ENCODE measurements around the gene POLD1. TPM values are rescaled to one million over a fixed set of nuclear protein-coding genes. Genes with fewer than 3 reads are reported as not detected.
"Not testable (repeated sequence)": the region's sequence is repeated elsewhere in the genome, so short reads cannot be mapped to it uniquely, and the experiment has no call there.

The POLD1 gene
- total RNA-seq: 70.7 and 73.8 TPM in 2 replicates
- 62.3 and 74.3 TPM in 2 replicates for polyA plus RNA-seq

GRCh38 chr19:50383852-50384684, at the start of gene POLD1:
TSS of gene POLD1 (plus strand) at chr19:50384347. CDS start at chr19:50398852, 14,505 bp downstream.
- Histone ChIP-seq H3K36me3 (peaks cover 7% of the 10 kb centered on the region), H3K27ac (peak within 1 kb of the TSS; percentile 48), H3K9me3 (ENCODE audit: low read depth) (no peaks in the 10 kb centered on the region), H3K4me3 (peak within 1 kb of the TSS; percentile 45), H3K4me1 (ENCODE audit: low read depth) (peaks cover 19% of the 10 kb centered on the region), H3K27me3 (no peaks in the 10 kb centered on the region)
- TF ChIP-seq CTCF (IDR thresholded peaks at IDR 0.05; ENCODE audit: low read depth, low read length): no peak
- peak; percentile 98 to 100 for DNase-seq (ENCODE audit: low read depth in 1 of 2, low spot score in 1 of 2)

GRCh38 chr19:50334741-50335421, 49.3 kb upstream of the POLD1 start:
- H3K27me3 ChIP-seq: no peaks in the 10 kb centered on the region
- no peak overlapping the region for H3K27ac ChIP-seq
- H3K4me1 ChIP-seq (ENCODE audit: low read depth): peaks cover 13% of the 10 kb centered on the region
- H3K9me3 ChIP-seq (ENCODE audit: low read depth): no peaks in the 10 kb centered on the region
- no peaks in the 10 kb centered on the region for H3K36me3 ChIP-seq
- no peak overlapping the region for H3K4me3 ChIP-seq
- no peak for TF ChIP-seq CTCF (IDR thresholded peaks at IDR 0.05; ENCODE audit: low read depth, low read length)
- no peak for DNase-seq (ENCODE audit: low read depth in 1 of 2, low spot score in 1 of 2)

GRCh38 chr19:50337031-50337430, 47.1 kb upstream of the POLD1 start:
- not testable (repeated sequence) for H3K9me3 ChIP-seq (ENCODE audit: low read depth); H3K27ac ChIP-seq; H3K27me3 ChIP-seq; H3K4me1 ChIP-seq (ENCODE audit: low read depth); H3K36me3 ChIP-seq; H3K4me3 ChIP-seq; DNase-seq (ENCODE audit: low read depth in 1 of 2, low spot score in 1 of 2)

- Histone ChIP-seq H3K27me3 (no peaks in the 10 kb centered on the region), H3K9me3 (ENCODE audit: low read depth) (no peaks in the 10 kb centered on the region), H3K4me3 (no peak overlapping the region), H3K27ac (no peak overlapping the region), H3K36me3 (no peaks in the 10 kb centered on the region), H3K4me1 (ENCODE audit: low read depth) (no peaks in the 10 kb centered on the region)
- DNase-seq (ENCODE audit: low read depth in 1 of 2, low spot score in 1 of 2): no peak
- no peak for TF ChIP-seq CTCF (IDR thresholded peaks at IDR 0.05; ENCODE audit: low read depth, low read length)
Measured at GRCh38 chr19:50340331-50340730, 43.8 kb upstream of the POLD1 start.

- Histone ChIP-seq H3K4me1 (ENCODE audit: low read depth) (no peaks in the 10 kb centered on the region), H3K9me3 (ENCODE audit: low read depth) (no peaks in the 10 kb centered on the region), H3K4me3 (no peak overlapping the region), H3K27me3 (no peaks in the 10 kb centered on the region), H3K27ac (no peak overlapping the region), H3K36me3 (no peaks in the 10 kb centered on the region)
- DNase-seq (ENCODE audit: low read depth in 1 of 2, low spot score in 1 of 2): no peak
- no peak for TF ChIP-seq CTCF (IDR thresholded peaks at IDR 0.05; ENCODE audit: low read depth, low read length)
Measured at GRCh38 chr19:50341091-50341564, 43.0 kb upstream of the POLD1 start.

All from cardiac muscle cell (in vitro differentiated cells and primary cell).